Measurements from ENCODE around the gene SLC22A2. TPM values are rescaled to one million over a fixed set of nuclear protein-coding genes. Genes with fewer than 3 reads are reported as not detected.

Gene SLC22A2
- total RNA-seq, 4 donors from 2014 or later, result not detected

- no peaks in the 10 kb centered on the region for H3K27me3 ChIP-seq
- TF ChIP-seq POLR2A (IDR thresholded peaks at IDR 0.05) (no peak), EP300 (IDR thresholded peaks at IDR 0.05; ENCODE audit: low read depth) (no peak), CTCF (IDR thresholded peaks at IDR 0.05) (no peak), POLR2AphosphoS5 (IDR thresholded peaks at IDR 0.05) (no peak)
- peaks cover 0 to 7% (median 3%) of the 10 kb centered on the region in 4 donors for H3K4me1 ChIP-seq
- in situ Hi-C loops (cut with MboI; ENCODE audit: low pct_ligation_motif_present in 1 of 4, low pct_unique_long_range_greater_than_20kb in 1 of 4, low sequenced_read_pairs in 3 of 4), result no loop called here
- no peak for DNase-seq
- intact Hi-C loops (cut with DNase I; ENCODE audit: low total_unique reads), result no loop called here
- 89% methylated on average over 3 of the region's 3 CpGs; no CpG with 5 or more reads in 1 of the 2 donors for WGBS, 2 donors (ENCODE audit: low coverage in 1 of 2)
- no peak overlapping the region for H3K4me3 ChIP-seq
- H3K36me3 ChIP-seq, result no peaks in the 10 kb centered on the region
- no peaks in the 10 kb centered on the region for H3K9me3 ChIP-seq
- H3K27ac ChIP-seq, result no peak overlapping the region
Measured at GRCh38 chr6:160269771-160270170, 11.2 kb upstream of the SLC22A2 start.

GRCh38 chr6:160269023-160269521 lies 10.5 kb upstream of the SLC22A2 start:
- intact Hi-C loops (cut with DNase I; ENCODE audit: low total_unique reads) (no loop called here), in situ Hi-C loops (cut with MboI; ENCODE audit: low pct_ligation_motif_present in 1 of 4, low pct_unique_long_range_greater_than_20kb in 1 of 4, low sequenced_read_pairs in 3 of 4) (no loop called here)
- H3K27ac ChIP-seq, result no peak overlapping the region
- peaks cover 0 to 11% (median 5%) of the 10 kb centered on the region in 4 donors for H3K4me1 ChIP-seq
- no peak for TF ChIP-seq CTCF (IDR thresholded peaks at IDR 0.05)
- no peak for DNase-seq
- H3K27me3 ChIP-seq, result no peaks in the 10 kb centered on the region
- no peaks in the 10 kb centered on the region for H3K36me3 ChIP-seq
- no peak overlapping the region for H3K4me3 ChIP-seq
- no peaks in the 10 kb centered on the region for H3K9me3 ChIP-seq
- 73 to 76% methylated on average over 2 to 4 of the region's 4 CpGs for WGBS, 2 donors (ENCODE audit: low coverage in 1 of 2)

GRCh38 chr6:160267102-160267501 lies 8.5 kb upstream of the SLC22A2 start:
- Histone ChIP-seq H3K4me1 (peaks cover 0 to 16% (median 8%) of the 10 kb centered on the region in 4 donors), H3K4me3 (no peak overlapping the region), H3K9me3 (no peaks in the 10 kb centered on the region), H3K27me3 (no peaks in the 10 kb centered on the region), H3K36me3 (no peaks in the 10 kb centered on the region), H3K27ac (no peak overlapping the region)
- TF ChIP-seq POLR2A (IDR thresholded peaks at IDR 0.05) (no peak), EP300 (IDR thresholded peaks at IDR 0.05; ENCODE audit: low read depth) (no peak), POLR2AphosphoS5 (IDR thresholded peaks at IDR 0.05) (no peak), CTCF (IDR thresholded peaks at IDR 0.05) (no peak)
- no peak for DNase-seq
- intact Hi-C loops (cut with DNase I; ENCODE audit: low total_unique reads) (no loop called here), in situ Hi-C loops (cut with MboI; ENCODE audit: low pct_ligation_motif_present in 1 of 4, low pct_unique_long_range_greater_than_20kb in 1 of 4, low sequenced_read_pairs in 3 of 4) (no loop called here)
- whole genome bisulfite sequencing, 2 donors (ENCODE audit: low coverage in 1 of 2), result 79 to 100% methylated on average over 3 to 6 of the region's 6 CpGs

GRCh38 chr6:160265869-160266476 lies 7.4 kb upstream of the SLC22A2 start:
- no peak overlapping the region for H3K27ac ChIP-seq
- H3K36me3 ChIP-seq, result no peaks in the 10 kb centered on the region
- no peak overlapping the region for H3K4me3 ChIP-seq
- H3K27me3 ChIP-seq, result no peaks in the 10 kb centered on the region
- no peak for DNase-seq
- 71 to 85% methylated on average over 5 to 6 of the region's 6 CpGs for WGBS, 2 donors (ENCODE audit: low coverage in 1 of 2)
- no peaks in the 10 kb centered on the region for H3K9me3 ChIP-seq
- H3K4me1 ChIP-seq, result peaks cover 0 to 16% (median 8%) of the 10 kb centered on the region in 4 donors
- TF ChIP-seq CTCF (IDR thresholded peaks at IDR 0.05) (no peak), EP300 (IDR thresholded peaks at IDR 0.05; ENCODE audit: low read depth) (no peak), POLR2AphosphoS5 (IDR thresholded peaks at IDR 0.05) (no peak), POLR2A (IDR thresholded peaks at IDR 0.05) (no peak)
- in situ Hi-C loops (cut with MboI; ENCODE audit: low pct_ligation_motif_present in 1 of 4, low pct_unique_long_range_greater_than_20kb in 1 of 4, low sequenced_read_pairs in 3 of 4), result no loop called here
- intact Hi-C loops (cut with DNase I; ENCODE audit: low total_unique reads), result no loop called here
